Loucy (cell line): Measurements from ENCODE around the gene SMAD7.

Source experiments
- H2AFZ ChIP-seq: fragments of 200-600 bp; sonication (generic); 2 replicates; pipeline ENCODE4 v1.6.0; 2016; ENCODE audit warnings: antibody characterized with exemption, mild to moderate bottlenecking, low read length, moderate library complexity
- H3F3A ChIP-seq: fragments of 200-600 bp; 2 replicates; pipeline ENCODE4 v1.6.0; 2016; ENCODE audit warnings: antibody characterized with exemption, low read depth, mild to moderate bottlenecking
- H3K27me3 ChIP-seq: fragments of 200-600 bp; sonication (generic); 2 replicates; pipeline ENCODE4 v1.6.1; 2014; ENCODE audit warnings: low read length, mild to moderate bottlenecking; ENCODE audit not compliant: insufficient read depth, poor library complexity, severe bottlenecking
- H3K36me3 ChIP-seq: fragments of 200-600 bp; sonication (generic); 2 replicates; pipeline ENCODE4 v1.6.1; 2016; ENCODE audit warnings: low read length; ENCODE audit not compliant: insufficient read depth
- H3K4me1 ChIP-seq: fragments of 200-600 bp; sonication (generic); 2 replicates; pipeline ENCODE4 v1.5.1; 2014; ENCODE audit warnings: low read length, mild to moderate bottlenecking; ENCODE audit not compliant: insufficient read depth, poor library complexity, severe bottlenecking
- H3K4me2 ChIP-seq: fragments of 200-600 bp; sonication (generic); 2 replicates; pipeline ENCODE4 v1.6.0; 2014; ENCODE audit warnings: antibody characterized with exemption, low read length, low read depth, mild to moderate bottlenecking; ENCODE audit not compliant: poor library complexity, severe bottlenecking
- H3K4me3 ChIP-seq: fragments of 200-600 bp; sonication (generic); 2 replicates; pipeline ENCODE4 v1.5.1; 2014; ENCODE audit warnings: low read length, mild to moderate bottlenecking, mixed read lengths; ENCODE audit not compliant: poor library complexity, severe bottlenecking
- H3K79me2 ChIP-seq: fragments of 200-600 bp; sonication (generic); 2 replicates; pipeline ENCODE4 v1.6.1; 2014; ENCODE audit warnings: low read length; ENCODE audit not compliant: insufficient read depth
- H3K9ac ChIP-seq: fragments of 200-600 bp; sonication (generic); 2 replicates; pipeline ENCODE4 v1.6.0; 2014; ENCODE audit warnings: mild to moderate bottlenecking, low read depth, low read length, moderate library complexity; ENCODE audit not compliant: poor library complexity, severe bottlenecking
- H3K9me2 ChIP-seq: fragments of 200-600 bp; sonication (generic); replicated peaks from 2 replicates; pipeline ENCODE4 v1.6.1; 2016; ENCODE audit warnings: low read depth, low read length, mixed read lengths
- H3K9me3 ChIP-seq: fragments of 200-600 bp; sonication (generic); 2 replicates; pipeline ENCODE4 v1.6.1; 2014; ENCODE audit warnings: mild to moderate bottlenecking, antibody characterized with exemption, low read length, low read depth; ENCODE audit not compliant: insufficient read depth
- H4K20me1 ChIP-seq: fragments of 200-600 bp; sonication (generic); 2 replicates; pipeline ENCODE4 v1.6.0; 2014; ENCODE audit warnings: antibody characterized with exemption, low read length, mild to moderate bottlenecking; ENCODE audit not compliant: insufficient read depth, poor library complexity, severe bottlenecking
- CTCF ChIP-seq: fragments of 200-600 bp; sonication (generic); conservative IDR thresholded peaks from 2 replicates; pipeline ENCODE4 v1.5.1; 2014; ENCODE audit warnings: mild to moderate bottlenecking, antibody characterized with exemption, low read length
- EZH2phosphoT487 ChIP-seq: fragments of 200-600 bp; IDR thresholded peaks from 2 replicates; pipeline ENCODE4 v1.6.1; 2018; ENCODE audit warnings: antibody characterized with exemption, mild to moderate bottlenecking, moderate library complexity, borderline replicate concordance

SMAD7 gene

GRCh38 chr18:48979944-48980890 is 29.5 kb upstream of the SMAD7 start:
- Histone ChIP-seq H3K79me2 (no peaks in the 10 kb centered on the region), H3K4me1 (peaks cover 49% of the 10 kb centered on the region), H3K4me3 (no peak overlapping the region), H3K9ac (peak overlapping the region; percentile 1), H3F3A (no peaks in the 10 kb centered on the region), H3K36me3 (no peaks in the 10 kb centered on the region), H3K27me3 (no peaks in the 10 kb centered on the region), H4K20me1 (no peaks in the 10 kb centered on the region), H3K4me2 (no peak overlapping the region), H2AFZ (0 out of 2 replicates have a peak overlapping the region, but pooled peaks have one; percentile 7), H3K9me3 (no peaks in the 10 kb centered on the region), H3K9me2 (no peaks in the 10 kb centered on the region)
- no peak for TF ChIP-seq CTCF
- no peak for TF ChIP-seq EZH2phosphoT487

- no peak overlapping the region for H3K4me2 ChIP-seq
- H3K4me3 ChIP-seq: no peak overlapping the region
- H3K27me3 ChIP-seq: no peaks in the 10 kb centered on the region
- no peaks in the 10 kb centered on the region for H3K9me2 ChIP-seq
- H2AFZ ChIP-seq: no peak overlapping the region
- TF ChIP-seq EZH2phosphoT487 (no peak), CTCF (no peak)
- no peaks in the 10 kb centered on the region for H3K36me3 ChIP-seq
- no peaks in the 10 kb centered on the region for H4K20me1 ChIP-seq
- H3K9me3 ChIP-seq: no peaks in the 10 kb centered on the region
- peaks cover 30% of the 10 kb centered on the region for H3K4me1 ChIP-seq
- H3F3A ChIP-seq: no peaks in the 10 kb centered on the region
- no peak overlapping the region for H3K9ac ChIP-seq
- H3K79me2 ChIP-seq: no peaks in the 10 kb centered on the region
These were observed 27.1 kb upstream of the SMAD7 start for GRCh38 chr18:48977914-48978313.

- no peaks in the 10 kb centered on the region for H3F3A ChIP-seq
- H3K36me3 ChIP-seq: no peaks in the 10 kb centered on the region
- H3K4me1 ChIP-seq: peaks cover 12% of the 10 kb centered on the region
- no peaks in the 10 kb centered on the region for H3K9me3 ChIP-seq
- H3K4me2 ChIP-seq: no peak overlapping the region
- no peak overlapping the region for H2AFZ ChIP-seq
- H3K79me2 ChIP-seq: no peaks in the 10 kb centered on the region
- no peaks in the 10 kb centered on the region for H3K27me3 ChIP-seq
- no peak for TF ChIP-seq EZH2phosphoT487
- no peaks in the 10 kb centered on the region for H3K9me2 ChIP-seq
- no peak overlapping the region for H3K9ac ChIP-seq
- no peaks in the 10 kb centered on the region for H4K20me1 ChIP-seq
- H3K4me3 ChIP-seq: no peak overlapping the region
These were observed 25.3 kb upstream of the SMAD7 start for GRCh38 chr18:48975817-48976649.
